Natural killer cell (primary cell): Measurements from ENCODE around the gene STX5. TPM values are rescaled to one million over a fixed set of nuclear protein-coding genes. Genes with fewer than 3 reads are reported as not detected.
A peak's percentile ranks its signal among the peaks of the same experiment; 100 is the strongest.

Source experiments
- ATAC-seq, 3 donors: fragments of 150-1000 bp in 2 of 3; fragments of 200-7000 bp in 1 of 3; cut with Tn5 transposase; 1 replicate in 1 of 3; 2 replicates in 2 of 3; pipeline ENCODE4 v1.10.0; 2021; ENCODE audit warnings: mild to moderate bottlenecking in 2 of 3, moderate library complexity in 2 of 3
- DNase-seq, 2 donors: peaks; one replicate each; pipeline versions ENCODE4 v3.0.0 to v3.0.0-alpha.2; 2013 to 2021; ENCODE audit warnings: mixed read lengths in 1 of 2
- H3K27ac ChIP-seq: one replicate; pipeline ENCODE4 v1.5.1; 2013; ENCODE audit warnings: mild to moderate bottlenecking, low read length
- H3K27me3 ChIP-seq: one replicate; pipeline ENCODE4 v1.6.1; 2013; ENCODE audit warnings: low read length; ENCODE audit not compliant: control insufficient read depth, insufficient read depth
- H3K36me3 ChIP-seq: one replicate; pipeline ENCODE4 v1.6.1; 2013; ENCODE audit warnings: low read length; ENCODE audit not compliant: control insufficient read depth, insufficient read depth
- H3K4me1 ChIP-seq: one replicate; pipeline ENCODE4 v1.6.1; 2013; ENCODE audit warnings: low read length; ENCODE audit not compliant: control insufficient read depth, insufficient read depth
- H3K4me3 ChIP-seq: one replicate; pipeline ENCODE4 v1.5.1; 2013; ENCODE audit warnings: low read length
- H3K9me3 ChIP-seq: one replicate; pipeline ENCODE4 v1.6.1; 2013; ENCODE audit warnings: low read length; ENCODE audit not compliant: control insufficient read depth, insufficient read depth
- H3K27ac Mint-ChIP-seq, 2 donors: one replicate each; pipeline ENCODE4 v1.8.0; 2022; ENCODE audit warnings: mild to moderate bottlenecking in 2 of 2, mixed read lengths in 2 of 2, moderate library complexity in 1 of 2
- H3K27me3 Mint-ChIP-seq, 2 donors: one replicate each; pipeline ENCODE4 v1.8.0; 2022; ENCODE audit warnings: low read depth in 2 of 2, mixed read lengths in 2 of 2
- H3K36me3 Mint-ChIP-seq: one replicate; pipeline ENCODE4 v1.8.0; 2022; ENCODE audit warnings: mixed read lengths
- H3K4me1 Mint-ChIP-seq, 2 donors: one replicate each; pipeline ENCODE4 v1.8.0; 2022; ENCODE audit warnings: mixed read lengths in 2 of 2
- H3K4me3 Mint-ChIP-seq: one replicate; pipeline ENCODE4 v1.8.0; 2022; ENCODE audit warnings: mild to moderate bottlenecking, moderate library complexity, mixed read lengths
- H3K9me3 Mint-ChIP-seq, 2 donors: one replicate each; pipeline ENCODE4 v1.8.0; 2022; ENCODE audit warnings: mixed read lengths in 2 of 2
- CTCF ChIP-seq: fragments of 200-600 bp; IDR thresholded peaks from one replicate; pipeline ENCODE4 v1.8.0; 2022; ENCODE audit warnings: antibody characterized with exemption
- WGBS: methylation state at CpG from one replicate; pipeline ENCODE4 v1.1.7; 2013; ENCODE audit warnings: missing lambda C conversion rate; ENCODE audit not compliant: insufficient coverage; 5-methylcytosine and 5-hydroxymethylcytosine counted together
- intact Hi-C: fragments of 100-400 bp; cut with micrococcal nuclease; formaldehyde crosslinking; loops from one replicate; pipeline ENCODE4 v1.14.2; 2022
- total RNA-seq, 4 donors: library from RNA; stranded (reverse); fragments of 120-200 nt in 1 of 4; gene quantifications; one replicate each; pipeline versions ENCODE4 v1.2.3 to v1.2.4, GENCODE V29; 2013 to 2022

STX5 gene, protein sequence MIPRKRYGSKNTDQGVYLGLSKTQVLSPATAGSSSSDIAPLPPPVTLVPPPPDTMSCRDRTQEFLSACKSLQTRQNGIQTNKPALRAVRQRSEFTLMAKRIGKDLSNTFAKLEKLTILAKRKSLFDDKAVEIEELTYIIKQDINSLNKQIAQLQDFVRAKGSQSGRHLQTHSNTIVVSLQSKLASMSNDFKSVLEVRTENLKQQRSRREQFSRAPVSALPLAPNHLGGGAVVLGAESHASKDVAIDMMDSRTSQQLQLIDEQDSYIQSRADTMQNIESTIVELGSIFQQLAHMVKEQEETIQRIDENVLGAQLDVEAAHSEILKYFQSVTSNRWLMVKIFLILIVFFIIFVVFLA
- 100 to 1,000 TPM; 138 to 171 (median 166) TPM for total RNA-seq
- 51.1 TPM for total RNA-seq (2013)

DNA sequence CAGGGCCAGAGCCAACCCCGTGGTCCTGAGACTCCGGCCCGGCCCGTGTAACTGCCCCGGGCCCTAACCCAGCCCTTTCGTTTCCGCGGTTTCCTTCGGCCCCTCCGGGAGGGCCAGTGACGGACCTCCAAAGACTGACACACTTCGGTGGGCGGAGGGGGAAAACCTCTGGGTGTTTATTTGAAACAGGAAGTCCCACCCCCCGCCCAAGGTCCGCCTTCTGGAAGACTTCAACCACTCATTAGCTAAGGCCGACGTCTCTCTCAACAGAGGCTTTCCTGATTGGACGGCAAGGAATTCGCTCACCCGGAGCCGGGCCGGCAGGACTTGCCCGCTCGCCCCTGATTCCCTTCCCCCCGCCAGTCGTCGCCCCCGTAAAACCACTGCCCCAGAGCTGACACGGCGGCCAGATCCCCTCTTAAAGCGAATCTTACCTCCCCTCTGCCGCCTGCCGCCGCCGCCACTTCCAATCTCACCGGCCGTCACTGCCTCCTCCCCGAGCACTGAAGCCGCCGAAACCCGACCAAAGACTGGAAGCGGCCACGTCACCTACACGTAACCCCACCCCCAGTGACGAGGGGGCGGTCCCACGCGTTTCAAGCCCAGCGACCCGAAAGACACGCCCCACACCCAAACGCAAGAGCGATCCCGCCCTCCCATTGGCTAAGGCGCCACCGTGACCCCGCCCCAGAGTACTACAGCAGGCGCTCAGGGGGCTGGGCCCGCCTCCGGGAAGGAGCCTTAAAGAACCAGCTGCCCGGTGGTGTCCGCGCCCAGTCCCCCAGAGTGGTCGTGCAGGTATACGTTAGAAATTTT is at the start of gene STX5:
STX5 (minus strand) TSS at position 532 of the 816 bp plus-strand sequence. CDS start 808 bp downstream, outside the sequence.
- peak within 1 kb of the TSS; percentile 99 to 100 for H3K27ac Mint-ChIP-seq
- TF ChIP-seq CTCF = no peak
- Histone ChIP-seq H3K27me3 (no peaks in the 10 kb centered on the region), H3K9me3 (no peaks in the 10 kb centered on the region), H3K4me1 (peaks cover 22% of the 10 kb centered on the region), H3K36me3 (peaks cover 46% of the 10 kb centered on the region), H3K27ac (peak within 1 kb of the TSS; percentile 93), H3K4me3 (peak within 1 kb of the TSS; percentile 87)
- no peaks in the 10 kb centered on the region for H3K9me3 Mint-ChIP-seq
- DNase-seq (peak; percentile 100), ATAC-seq (peak; percentile 90 to 98 (median 93))
- no peaks in the 10 kb centered on the region for H3K27me3 Mint-ChIP-seq
- under 1% methylated on average over 65 of the region's 65 CpGs for WGBS
- intact Hi-C loops = loop anchor here (1.0 to 2.0 kb wide), 3 partner anchors 8 to 105 kb away; partner anchors contain the start of genes HNRNPUL2, NXF1 and WDR74
- H3K4me3 Mint-ChIP-seq = peak within 1 kb of the TSS; percentile 97
- peaks cover 27 to 42% of the 10 kb centered on the region in 2 donors for H3K4me1 Mint-ChIP-seq
- no peaks in the 10 kb centered on the region for H3K36me3 Mint-ChIP-seq

- TF ChIP-seq CTCF = peak; percentile 82
- DNase-seq (peak; percentile 88 to 94), ATAC-seq (peak; percentile 72 to 89 (median 80))
- Mint-ChIP-seq H3K27ac (peak within 1 kb of the TSS; percentile 99), H3K36me3 (peaks cover 28% of the 10 kb centered on the region), H3K4me1 (peaks cover 41 to 56% of the 10 kb centered on the region in 2 donors), H3K27me3 (no peaks in the 10 kb centered on the region), H3K4me3 (peak within 1 kb of the TSS; percentile 100), H3K9me3 (no peaks in the 10 kb centered on the region)
- peaks cover 36% of the 10 kb centered on the region for H3K4me1 ChIP-seq
- peak within 1 kb of the TSS; percentile 100 for H3K4me3 ChIP-seq
- under 1% methylated on average over 69 of the region's 69 CpGs for WGBS
- H3K9me3 ChIP-seq = no peaks in the 10 kb centered on the region
- H3K27ac ChIP-seq = peak within 1 kb of the TSS; percentile 90
- no peaks in the 10 kb centered on the region for H3K27me3 ChIP-seq
- H3K36me3 ChIP-seq = peaks cover 33% of the 10 kb centered on the region
- intact Hi-C loops = loop anchor here (1.0 to 5.0 kb wide), 6 partner anchors 18 to 325 kb away; partner anchors contain the start of genes TMEM179B, TTC9C and TUT1
Measured at GRCh38 chr11:62880803-62881578, 49.1 kb upstream of the STX5 start, which contains the start of gene SLC3A2. Gene SLC3A2 (plus strand): TSS chr11:62880896. CDS start chr11:62881024, 128 bp downstream.

GRCh38 chr11:62880231-62880802 is 48.5 kb upstream of the STX5 start:
- Histone ChIP-seq H3K36me3 (peaks cover 27% of the 10 kb centered on the region), H3K27ac (peak overlapping the region; percentile 90), H3K4me3 (peak overlapping the region; percentile 100), H3K9me3 (no peaks in the 10 kb centered on the region), H3K27me3 (no peaks in the 10 kb centered on the region), H3K4me1 (peaks cover 34% of the 10 kb centered on the region)
- intact Hi-C loops = loop anchor here (2.0 to 5.0 kb wide), 3 partner anchors 18 to 288 kb away; partner anchors contain the start of gene TUT1
- H3K27ac Mint-ChIP-seq = peak overlapping the region; percentile 99
- WGBS = under 1% methylated on average over 16 of the region's 16 CpGs
- DNase-seq = no peak
- H3K4me1 Mint-ChIP-seq = peaks cover 41 to 51% of the 10 kb centered on the region in 2 donors
- H3K27me3 Mint-ChIP-seq = no peaks in the 10 kb centered on the region
- no peak for ATAC-seq
- H3K36me3 Mint-ChIP-seq = peaks cover 24% of the 10 kb centered on the region
- H3K9me3 Mint-ChIP-seq = no peaks in the 10 kb centered on the region
- peak overlapping the region; percentile 100 for H3K4me3 Mint-ChIP-seq
- TF ChIP-seq CTCF = no peak
